Stimulated activated CD8-positive, alpha-beta memory T cell treated with anti-CD3 and anti-CD28 coated beads, Interleukin-15, amount 100 ng/mL, for 48 hours (primary cell): ENCODE measurements around the gene RPL13A.
A peak's percentile ranks its signal among the peaks of the same experiment; 100 is the strongest.
"Not testable (repeated sequence)": the region's sequence is repeated elsewhere in the genome, so short reads cannot be mapped to it uniquely, and the experiment has no call there.

Experiments used
- DNase-seq, 2 donors: peaks; one replicate each; pipeline ENCODE4 v3.0.0-alpha.2; 2020; ENCODE audit warnings: low read depth in 2 of 2

The RPL13A gene

DNA sequence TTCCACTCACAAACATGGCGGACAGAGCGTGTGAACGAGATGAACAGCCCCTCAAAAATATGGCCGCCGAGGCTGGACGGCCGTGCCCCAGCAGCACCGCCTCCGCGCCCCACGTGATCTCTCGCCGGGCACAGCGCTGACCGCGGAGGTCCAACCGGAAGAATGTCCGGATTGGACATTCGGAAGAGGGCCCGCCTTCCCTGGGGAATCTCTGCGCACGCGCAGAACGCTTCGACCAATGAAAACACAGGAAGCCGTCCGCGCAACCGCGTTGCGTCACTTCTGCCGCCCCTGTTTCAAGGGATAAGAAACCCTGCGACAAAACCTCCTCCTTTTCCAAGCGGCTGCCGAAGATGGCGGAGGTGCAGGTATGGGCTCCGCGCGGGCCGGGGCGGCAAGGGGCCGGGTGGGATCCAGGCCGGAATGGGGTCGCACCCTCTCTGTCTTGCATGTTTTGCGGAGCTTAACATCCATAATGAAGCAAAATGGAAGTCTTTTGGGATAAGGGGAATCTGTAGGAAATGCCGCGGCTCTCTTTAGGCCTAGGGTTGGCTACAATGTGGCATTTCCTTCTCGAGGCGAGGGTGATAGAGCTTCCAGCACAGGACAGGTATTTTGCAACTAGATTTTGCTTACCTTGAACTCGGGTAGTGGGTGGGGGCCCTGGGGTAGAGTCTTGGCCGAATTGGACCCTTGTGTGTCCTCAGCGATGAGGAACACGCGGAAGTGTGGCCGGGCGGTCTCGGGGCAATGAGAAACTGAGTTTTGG, at the start of gene RPL13A:
RPL13A (plus strand) TSS at position 332 of the 769 bp plus-strand sequence; CDS start at position 354, 22 bp downstream.
- peak; percentile 100 for DNase-seq

DNA sequence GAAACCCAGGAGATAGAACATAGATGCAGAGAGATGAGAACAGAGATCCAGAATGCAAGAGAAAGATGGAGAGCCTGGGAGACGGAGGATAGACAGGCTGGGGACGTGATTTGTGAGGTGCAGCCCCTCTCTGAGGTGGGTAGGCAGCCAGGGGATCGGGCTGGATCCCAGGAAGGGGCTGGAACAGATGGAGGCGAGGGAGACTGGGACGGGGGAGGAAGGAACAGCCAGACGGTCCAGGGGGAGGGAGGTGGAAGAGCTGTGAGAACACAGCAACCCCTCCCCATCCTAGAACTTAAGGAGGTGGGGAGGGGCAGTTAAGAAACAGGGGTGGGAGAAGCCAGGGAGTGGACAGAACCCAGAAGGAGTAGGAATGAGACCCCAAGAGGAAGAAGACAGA, 49.1 kb upstream of the RPL13A start:
- no peak for DNase-seq

DNA sequence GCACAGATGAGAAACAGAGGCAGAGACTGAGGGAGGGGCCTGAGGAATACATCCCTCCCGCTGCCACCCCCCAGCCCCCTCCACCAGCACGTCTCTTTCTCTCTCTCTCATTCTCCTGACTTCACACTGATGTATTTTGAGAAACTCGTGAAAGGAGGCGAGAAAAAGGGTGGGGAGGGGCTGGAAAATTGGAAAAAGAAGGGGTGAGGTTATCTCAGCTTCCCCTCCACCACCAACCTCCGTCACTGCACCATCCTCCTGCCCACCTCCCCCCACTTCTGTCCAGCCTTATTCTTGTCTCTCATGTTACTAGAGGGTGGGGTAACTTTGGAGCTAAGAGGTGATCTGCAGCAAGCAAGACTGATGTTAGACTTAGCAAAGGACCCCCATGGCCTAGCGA, 47.6 kb upstream of the RPL13A start:
- no peak for DNase-seq

DNA sequence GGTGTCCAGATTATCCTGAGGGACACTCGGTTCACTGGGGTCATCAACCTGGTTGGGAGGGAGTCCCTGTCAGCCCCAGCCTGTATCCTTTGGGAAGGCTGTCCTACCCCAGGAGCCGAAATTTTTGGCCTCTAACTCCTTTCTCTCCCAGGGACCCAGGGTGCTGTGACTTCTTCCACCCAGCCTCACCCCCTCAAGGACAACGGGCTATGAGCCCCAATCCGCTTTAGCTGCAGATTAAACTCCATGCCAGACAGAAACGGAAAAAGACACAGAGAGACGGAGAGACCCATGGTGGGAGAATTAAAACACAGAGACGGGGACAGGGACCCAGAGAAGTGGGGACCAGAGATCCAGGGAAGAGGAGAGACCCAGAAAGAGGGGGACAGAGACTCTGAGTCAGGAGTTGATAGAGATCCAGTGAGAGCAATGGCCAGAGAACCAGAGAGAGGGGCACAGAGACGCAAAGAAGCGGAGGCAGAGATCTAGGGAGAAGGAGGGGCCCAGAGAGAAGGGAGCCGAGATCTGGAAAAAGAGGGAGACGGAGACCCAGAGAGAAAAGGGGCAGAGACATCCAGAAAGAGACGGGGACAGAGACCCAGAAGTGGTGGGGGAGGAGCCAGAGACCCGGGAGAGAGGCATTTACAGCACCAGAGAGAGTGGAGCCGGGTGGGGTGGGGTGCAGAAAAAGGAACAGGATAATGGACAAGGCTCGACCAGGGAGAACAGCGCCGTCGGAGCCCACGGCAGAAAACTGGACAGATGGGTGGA, 46.8 kb upstream of the RPL13A start:
- DNase-seq: no peak

DNA sequence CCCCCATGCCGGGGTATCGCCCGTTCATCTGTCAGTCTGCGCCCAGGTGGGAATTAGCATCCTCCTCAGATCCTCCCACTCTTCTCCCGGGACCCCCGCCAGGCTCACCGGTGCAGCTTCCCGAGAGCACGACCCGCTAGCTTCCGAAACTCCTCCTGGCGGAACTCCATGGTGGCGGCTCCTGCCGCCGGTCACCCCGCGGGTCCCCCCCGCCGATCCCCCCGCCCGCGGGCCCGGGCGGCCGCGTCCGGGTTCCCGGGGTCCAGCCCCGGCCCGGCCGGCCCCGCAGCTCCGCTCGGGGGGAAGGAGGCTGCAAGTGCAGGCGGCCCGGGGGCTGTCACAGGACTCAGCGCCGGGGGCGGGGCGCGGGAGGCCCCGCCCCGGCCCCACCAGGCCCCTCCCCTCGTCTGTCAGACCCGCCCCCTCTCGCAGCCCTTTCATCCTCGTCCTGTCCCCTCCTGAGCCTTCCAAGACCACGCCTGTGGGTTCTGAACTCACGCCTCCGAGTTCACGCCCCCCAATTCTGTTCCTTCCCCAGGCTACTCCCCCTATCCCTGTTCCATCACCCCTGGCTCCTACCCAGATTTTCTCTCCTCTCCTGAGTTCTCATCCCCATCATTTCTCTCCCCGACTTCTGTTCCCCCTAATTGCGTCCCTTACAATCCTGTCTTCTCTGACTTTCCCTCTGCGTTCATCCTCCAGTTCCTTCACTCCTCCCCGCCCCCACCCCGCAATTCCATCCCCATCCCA, 46.0 kb upstream of the RPL13A start, which contains the start of gene SLC17A7:
SLC17A7 (minus strand) TSS at position 318 of the 750 bp plus-strand sequence; CDS start at position 170, 148 bp downstream.
- peak in 1 of 2 donors; percentile 39 for DNase-seq

DNA sequence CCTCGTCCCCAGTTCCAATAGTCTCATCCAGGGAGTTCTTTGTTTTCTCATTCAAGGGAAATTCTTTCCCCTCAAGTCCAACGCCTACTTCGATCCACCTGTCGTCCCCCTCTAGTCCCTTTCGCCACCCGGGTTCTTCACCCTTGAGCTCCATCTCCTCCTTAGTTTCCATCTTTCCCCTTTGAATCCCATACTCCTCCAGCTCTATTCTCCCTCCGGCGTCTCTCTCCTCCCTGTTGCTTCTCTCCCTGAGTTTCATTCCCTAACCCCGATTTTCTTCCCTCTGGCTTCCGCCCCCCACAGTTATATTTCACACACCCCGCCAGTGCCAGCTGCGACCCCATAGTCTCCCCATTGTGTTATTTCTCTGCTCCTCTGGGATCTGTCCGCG, 45.5 kb upstream of the RPL13A start:
- no peak for DNase-seq

DNA sequence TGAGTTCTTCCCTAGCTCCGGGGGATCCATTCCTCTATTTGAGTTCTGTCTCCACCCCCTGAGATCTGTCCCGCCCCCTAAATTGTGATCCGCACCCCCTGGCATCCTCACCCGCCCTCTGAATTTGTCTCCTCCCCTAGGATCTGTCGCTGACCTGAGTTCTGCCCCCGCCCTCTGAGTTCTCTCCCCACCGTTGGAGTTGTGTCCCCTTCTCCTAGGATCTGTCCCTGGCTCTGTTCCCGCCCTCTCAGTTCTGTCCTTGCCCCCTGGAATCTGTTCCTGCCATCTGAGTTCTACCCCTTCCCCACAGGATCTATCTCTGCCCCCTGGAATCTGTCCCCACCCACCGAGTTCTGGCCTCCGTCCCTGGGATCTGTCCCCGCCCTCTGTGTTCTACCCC, 45.1 kb upstream of the RPL13A start:
- no peak for DNase-seq

DNA sequence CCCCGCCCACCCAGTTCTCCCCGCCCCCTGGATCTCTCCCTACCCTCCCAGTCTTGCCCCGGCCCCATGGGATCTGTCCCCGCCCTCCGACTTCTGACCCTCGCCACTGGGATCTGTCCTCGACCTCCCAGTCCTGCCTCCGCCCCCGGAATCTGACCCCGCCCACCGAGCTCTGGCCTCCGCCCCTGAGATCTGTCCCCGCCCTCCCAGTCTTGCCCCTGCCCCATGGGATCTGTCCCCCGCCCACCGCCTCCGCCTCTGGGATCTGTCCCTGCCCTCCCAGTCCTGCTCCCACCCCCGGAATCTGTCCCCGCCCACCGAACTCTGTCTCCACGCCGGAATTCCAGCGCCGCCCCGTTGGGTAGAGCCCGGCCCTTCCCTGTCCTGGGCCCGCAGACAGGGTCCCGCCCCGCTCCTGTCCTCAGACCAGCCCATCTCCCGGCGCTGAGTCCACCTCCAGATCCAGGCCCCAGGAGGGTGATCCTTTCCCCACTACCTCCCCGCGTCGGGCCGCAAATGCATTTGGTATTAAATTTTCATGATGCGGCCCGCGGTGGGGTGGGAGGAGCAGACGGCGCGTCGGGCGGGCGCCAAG, 44.5 kb upstream of the RPL13A start:
- peak in 1 of 2 donors; percentile 51 for DNase-seq

DNA sequence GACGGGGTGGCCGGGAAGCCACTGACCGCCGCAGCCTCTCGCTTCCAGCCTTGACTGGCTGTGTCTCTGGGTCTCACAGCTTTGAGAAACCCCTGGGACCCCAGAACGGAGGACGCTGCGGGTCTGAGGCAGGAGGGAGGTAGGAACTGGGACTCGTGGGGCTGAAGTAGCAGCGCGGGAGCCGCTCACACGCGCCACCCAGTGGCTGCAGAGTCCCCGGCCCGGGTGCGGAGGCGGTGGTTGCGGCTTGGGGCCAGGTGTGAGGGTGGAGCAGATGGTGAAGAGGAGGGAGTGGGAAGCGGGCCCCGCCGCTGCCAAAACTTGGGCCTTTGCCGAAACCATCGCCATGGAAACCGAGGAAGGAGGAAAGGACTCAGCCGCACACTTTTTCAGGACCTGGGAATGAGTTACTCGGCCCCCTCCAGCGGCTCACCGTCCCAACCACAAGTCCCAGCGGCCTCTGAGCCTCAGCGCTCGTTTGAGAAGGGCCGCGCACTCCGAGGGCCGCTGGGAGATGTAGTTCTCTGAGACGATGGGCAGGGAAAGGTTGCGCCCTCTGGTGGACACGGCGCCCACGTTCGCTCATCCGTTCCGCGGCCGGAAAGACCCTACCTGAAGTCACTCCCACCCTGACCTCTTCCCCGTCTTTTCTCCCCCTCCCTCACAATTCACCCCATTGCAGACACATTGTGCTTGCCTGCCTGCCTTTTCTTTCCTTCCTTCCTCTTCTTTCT, 43.9 kb upstream of the RPL13A start:
- DNase-seq: peak; percentile 86 to 91

DNA sequence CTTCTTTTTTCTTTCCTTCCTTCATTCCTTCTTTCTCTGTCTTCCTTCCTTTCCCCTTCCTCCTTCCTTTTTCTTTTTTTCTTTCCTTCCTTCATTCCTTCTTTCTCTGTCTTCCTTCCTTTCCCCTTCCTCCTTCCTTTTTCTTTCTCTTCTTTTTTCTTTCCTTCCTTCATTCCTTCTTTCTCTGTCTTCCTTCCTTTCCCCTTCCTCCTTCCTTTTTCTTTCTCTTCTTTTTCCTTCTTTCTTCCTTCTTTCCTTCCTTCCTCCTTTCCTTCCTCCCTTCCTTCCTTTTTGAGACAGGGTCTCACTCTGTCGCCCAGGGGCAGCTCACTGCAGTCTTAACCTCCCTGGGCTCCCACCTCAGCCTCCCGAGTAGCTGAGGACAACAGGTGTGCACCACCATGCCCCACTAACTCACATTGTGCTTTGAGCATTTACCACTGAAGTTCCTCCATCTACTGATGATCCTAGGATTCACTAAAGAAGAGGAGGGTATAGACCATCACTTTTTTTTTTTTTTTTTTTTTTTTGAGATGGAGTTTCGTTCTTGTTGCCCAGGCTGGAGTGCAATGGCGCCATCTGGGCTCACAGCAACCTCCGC, 43.2 kb upstream of the RPL13A start:
- DNase-seq: not testable (repeated sequence)

DNA sequence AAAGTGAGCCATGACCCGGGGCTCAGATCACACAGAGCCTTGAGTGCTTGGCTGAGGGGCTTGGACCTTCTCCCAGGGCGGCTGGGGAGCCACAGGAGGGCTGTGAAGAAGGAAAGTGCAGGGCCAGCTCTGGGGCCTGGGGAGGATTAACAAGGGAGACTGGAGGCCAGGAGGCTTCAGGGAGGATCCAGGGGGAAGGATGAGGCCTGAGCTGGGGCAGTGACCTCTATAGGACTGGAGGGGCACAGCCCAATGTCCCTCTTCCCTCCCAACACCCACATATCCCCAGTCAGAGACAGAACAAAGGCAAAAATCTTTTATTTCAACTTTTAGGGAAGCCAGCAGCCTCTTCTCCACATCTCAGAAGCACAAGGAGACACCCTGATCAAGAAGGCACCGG, 41.4 kb upstream of the RPL13A start:
- DNase-seq: no peak

DNA sequence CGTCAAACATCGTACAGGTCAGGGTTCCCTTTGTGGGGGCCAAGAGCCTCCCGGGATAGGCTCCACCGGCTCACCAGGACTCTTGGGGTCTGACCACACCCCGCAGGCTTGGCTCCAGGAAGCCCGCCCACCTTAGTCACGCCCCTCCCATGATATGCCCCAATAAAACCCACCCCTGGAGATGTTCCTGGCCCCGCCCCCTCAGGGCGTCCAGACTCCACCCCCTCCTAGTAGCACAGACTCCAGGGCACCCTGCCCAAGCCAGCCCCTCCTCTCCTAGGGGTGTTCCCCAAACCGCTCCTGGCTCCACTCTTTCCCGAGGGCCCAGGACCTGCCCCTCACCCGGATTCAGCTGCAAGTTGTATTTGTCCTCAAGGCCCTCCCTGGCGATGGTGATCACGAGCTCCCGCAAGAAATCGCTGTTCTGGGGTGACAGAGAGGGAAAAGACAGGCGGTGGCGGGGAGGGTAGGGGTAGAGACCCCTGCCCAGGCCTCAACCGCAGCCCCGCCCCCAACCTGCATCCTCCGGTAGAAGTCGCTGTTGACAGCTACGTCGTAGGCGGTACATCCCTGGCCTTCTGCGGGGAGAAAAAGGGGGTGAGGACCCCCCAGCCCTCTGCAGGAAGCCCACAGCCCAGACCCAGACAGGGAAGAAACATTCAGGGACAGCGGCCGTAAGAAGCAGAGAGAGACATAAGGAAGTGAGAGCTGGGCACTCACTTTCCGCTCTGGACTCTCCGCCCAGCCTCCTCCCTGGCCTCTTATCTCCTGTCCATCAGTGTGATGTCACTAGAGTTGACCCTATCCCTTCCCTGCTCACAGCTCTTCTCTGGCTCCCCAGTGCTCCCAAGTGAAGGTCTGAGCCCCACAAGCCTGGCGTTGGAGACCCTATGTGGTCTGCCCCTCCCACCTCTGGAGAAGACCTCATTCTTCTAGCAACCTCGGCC, 39.6 kb upstream of the RPL13A start:
- DNase-seq: peak in 1 of 2 donors; percentile 34

DNA sequence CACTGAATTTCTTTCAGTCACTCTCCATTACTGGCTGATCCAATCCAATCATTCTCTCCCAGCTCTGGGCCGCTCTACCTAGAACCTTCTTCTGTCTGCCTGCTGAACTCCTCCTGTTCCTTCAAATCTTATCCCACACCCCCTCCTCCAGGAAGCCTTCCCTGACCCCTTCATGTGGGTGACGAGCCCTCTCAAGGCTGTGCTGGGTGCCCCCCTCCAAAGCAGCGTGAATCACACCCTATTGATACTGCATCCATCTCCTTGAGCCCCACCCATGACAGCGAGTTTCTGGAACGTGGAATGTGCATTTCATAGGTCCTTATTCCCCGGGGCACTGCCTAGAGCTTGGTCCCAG, 39.0 kb upstream of the RPL13A start:
- DNase-seq: no peak

DNA sequence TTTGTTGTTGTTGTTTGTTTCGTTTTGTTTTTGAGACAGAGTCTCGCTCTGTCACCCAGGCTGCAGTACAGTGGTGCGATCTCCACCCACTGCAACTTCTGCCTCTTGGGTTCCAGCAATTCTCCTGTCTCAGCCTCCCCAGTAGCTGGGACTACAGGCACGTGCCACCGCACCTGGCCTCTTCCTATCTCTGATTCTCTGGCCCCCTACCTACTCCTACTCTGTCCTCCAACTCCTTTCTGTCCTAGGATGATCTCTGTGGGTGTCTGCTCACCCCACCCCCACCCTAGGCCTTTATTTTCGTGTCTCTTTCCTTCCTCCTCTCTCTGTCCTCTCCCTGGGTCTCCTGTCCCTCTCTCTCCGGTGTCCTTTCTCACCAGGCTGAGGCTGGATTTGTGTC, 37.0 kb upstream of the RPL13A start:
- DNase-seq: no peak

DNA sequence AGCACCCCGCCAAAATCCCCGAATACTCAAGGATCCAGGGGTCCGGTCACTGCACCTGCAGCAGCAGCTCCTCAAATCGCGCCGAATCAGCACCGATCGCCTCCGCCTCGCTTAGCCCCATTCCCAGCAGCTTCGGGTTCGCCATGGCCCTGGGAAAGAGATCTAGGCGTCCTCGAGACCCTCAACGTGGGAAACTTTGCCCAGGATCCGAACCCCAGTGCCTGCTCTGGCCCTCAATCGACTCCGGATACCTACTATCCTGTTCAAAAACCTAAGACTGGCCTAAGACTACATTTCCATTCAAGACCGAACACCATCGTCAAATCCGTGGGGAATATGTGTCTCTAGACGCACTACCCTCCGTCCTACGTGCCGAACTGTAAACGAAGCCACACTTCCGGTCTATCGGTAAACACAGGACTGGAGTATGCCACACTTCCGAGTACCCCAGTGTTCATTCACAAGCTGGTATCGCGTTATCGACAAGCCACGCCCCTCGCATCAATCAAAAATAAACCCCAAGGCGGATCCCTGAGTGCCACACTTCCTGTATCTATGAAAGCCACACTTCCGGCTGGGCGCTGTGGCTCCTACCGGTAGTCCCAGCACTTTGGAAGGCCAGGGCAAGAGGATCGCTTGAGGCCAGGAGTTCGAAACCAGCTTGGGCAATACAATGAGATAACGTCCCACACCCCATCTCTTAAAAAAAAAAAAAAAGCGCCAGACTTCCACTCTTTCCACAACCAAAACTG, 35.8 kb upstream of the RPL13A start, which contains the start of gene PIH1D1:
PIH1D1 (minus strand) TSS at position 385 of the 752 bp plus-strand sequence; CDS start at position 145, 240 bp downstream.
- DNase-seq: peak; percentile 91 to 92

DNA sequence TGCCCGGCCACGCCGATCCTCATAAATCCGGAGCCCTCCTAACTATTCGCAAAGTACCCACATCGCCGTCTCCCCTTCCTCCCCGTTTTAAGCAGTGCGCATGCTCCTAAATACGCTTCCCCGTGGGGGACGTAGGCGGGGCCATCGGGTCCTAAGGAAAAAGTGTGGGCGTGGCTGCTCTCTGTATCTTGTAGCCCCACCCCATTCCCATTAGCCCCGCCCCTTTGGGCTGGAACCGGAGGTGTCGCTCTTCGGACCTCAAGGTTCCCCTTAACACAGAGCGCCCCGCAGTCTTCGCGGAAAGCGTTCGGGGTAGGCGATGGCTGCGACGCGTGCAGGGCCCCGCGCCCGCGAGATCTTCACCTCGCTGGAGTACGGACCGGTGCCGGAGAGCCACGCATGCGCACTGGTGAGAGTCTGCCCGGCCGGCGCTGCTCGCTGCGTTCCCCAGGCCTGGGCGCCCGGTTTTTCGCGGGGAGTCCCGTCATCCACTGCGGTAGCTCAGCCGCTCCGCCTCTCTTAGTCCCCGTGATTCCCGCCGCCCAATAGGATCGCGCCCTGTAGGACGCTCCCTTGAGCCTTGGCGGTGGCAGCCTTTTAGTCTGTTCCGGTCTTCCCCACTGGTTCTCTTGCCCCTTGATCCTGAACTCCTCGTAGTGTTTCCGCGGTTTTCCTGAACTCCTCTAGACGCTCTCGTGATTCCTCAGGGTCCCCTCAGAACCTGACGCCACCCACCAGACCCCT, 34.2 kb upstream of the RPL13A start, which contains the start of gene ALDH16A1:
ALDH16A1 (plus strand) TSS at position 213 of the 744 bp plus-strand sequence; CDS start at position 320, 107 bp downstream.
- DNase-seq: peak; percentile 97

DNA sequence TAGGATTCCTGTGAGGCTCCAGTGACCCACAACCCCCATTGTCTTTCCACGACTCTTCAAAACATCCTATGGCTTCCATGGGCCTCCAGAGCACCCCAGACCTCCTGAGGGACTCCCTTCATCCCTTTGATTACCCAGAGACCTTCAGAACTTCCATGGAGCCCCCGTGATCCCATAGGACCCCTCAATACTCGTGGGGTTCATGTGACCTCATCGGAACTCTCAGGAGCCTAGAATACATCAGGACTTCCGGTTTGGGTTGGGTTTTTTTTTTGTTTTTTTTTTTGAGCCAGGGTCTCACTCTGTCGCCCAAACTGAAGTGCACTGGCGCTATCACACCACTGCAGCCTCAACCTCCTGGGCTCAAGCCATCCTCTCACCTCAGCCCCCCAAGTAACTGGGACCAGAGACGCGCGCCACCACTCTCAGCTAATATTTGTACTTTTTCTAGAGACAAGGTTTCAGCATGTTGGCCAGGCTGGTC, 33.6 kb upstream of the RPL13A start:
- no peak for DNase-seq

DNA sequence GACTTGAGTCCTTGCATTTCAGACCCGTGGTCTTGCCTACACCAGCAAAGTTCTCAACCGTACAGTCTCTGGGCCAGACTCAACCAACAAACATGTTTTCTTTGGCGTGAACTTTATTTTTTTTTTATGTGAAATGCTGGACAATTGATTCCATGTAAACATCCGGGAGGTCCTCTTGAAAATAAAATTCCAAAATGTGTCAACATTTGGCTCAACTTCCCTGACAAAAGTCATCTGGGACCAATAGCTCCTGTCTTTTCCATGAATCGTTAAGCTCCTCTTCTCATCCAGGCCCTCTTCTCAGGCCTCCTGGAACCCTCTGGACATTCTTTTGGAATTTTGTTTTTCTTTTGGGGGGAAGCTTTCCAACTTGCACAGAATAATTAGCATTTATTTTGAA, 31.6 kb upstream of the RPL13A start:
- DNase-seq: no peak
